GM12878 (cell line): ENCODE results near the gene SNX30. TPM values are rescaled to one million over a fixed set of nuclear protein-coding genes. Genes with fewer than 3 reads are reported as not detected.

Experiments used
- ATAC-seq: fragments of 200-7000 bp; cut with Tn5 transposase; 3 replicates; pipeline ENCODE4 v1.9.1; 2020; ENCODE audit warnings: mild to moderate bottlenecking, moderate library complexity
- BruUV-seq: library from RNA; stranded (reverse); fragments of 400-500 nt; replicated peaks from 2 replicates; lab custom pipeline; 2021; lab: Mats Ljungman, UMichigan
- CTCF ChIA-PET: fragments of 300-600 bp; sonication (Branson Sonifier 250); formaldehyde crosslinking; extraction: SDS; loops from one replicate; lab custom pipeline; 2021; ENCODE audit warnings: inconsistent platforms; lab: Yijun Ruan, JAX
- POLR2A ChIA-PET: fragments of 350-600 bp; formaldehyde crosslinking; extraction: SDS; loops from one replicate; lab custom pipeline; 2021; ENCODE audit warnings: inconsistent platforms; lab: Charles Lee
- RAD21 ChIA-PET: fragments of 300-600 bp; sonication (Branson Sonifier 250); formaldehyde crosslinking; loops from one replicate; lab custom pipeline; 2023; ENCODE audit warnings: antibody characterized with exemption; ENCODE audit not compliant: unreplicated experiment; lab: Charles Lee
- SMC1A ChIA-PET: fragments of 300-600 bp; sonication (Branson Sonifier 250); formaldehyde crosslinking; loops from one replicate; lab custom pipeline; 2023; ENCODE audit not compliant: unreplicated experiment, uncharacterized antibody; lab: Charles Lee
- DNase-seq: peaks from one replicate; pipeline ENCODE4 v3.0.0-alpha.2; 2011; ENCODE audit warnings: low read depth, low spot score
- FAIRE-seq: peaks from 3 replicates; lab custom pipeline; 2011; peaks lifted over from hg19 to GRCh38; lab: Jason Lieb, UNC
- H2AFZ ChIP-seq: 2 replicates; pipeline ENCODE4 v1.6.0; 2011; ENCODE audit warnings: low read depth, low read length, control low read depth; ENCODE audit not compliant: control insufficient read depth
- H3K27ac ChIP-seq: 2 replicates; pipeline ENCODE4 v1.5.1; 2011; ENCODE audit warnings: control low read depth; ENCODE audit not compliant: control insufficient read depth, insufficient read depth
- H3K27me3 ChIP-seq, 2 experiments: replicated peaks in 1 of 2; 2 replicates each; pipeline versions ENCODE4 v1.6.0 to v1.6.1; 2011; ENCODE audit warnings: low read length in 1 of 2; ENCODE audit not compliant: control insufficient read depth in 2 of 2, insufficient read depth in 2 of 2
- H3K36me3 ChIP-seq, 2 experiments: 2 replicates each; pipeline ENCODE4 v1.5.1; 2011; ENCODE audit warnings: low read length in 1 of 2; ENCODE audit not compliant: control insufficient read depth in 2 of 2, insufficient read depth in 2 of 2
- H3K4me1 ChIP-seq: 2 replicates; pipeline ENCODE4 v1.6.1; 2011; ENCODE audit warnings: mild to moderate bottlenecking, low read length, moderate library complexity, mixed read lengths; ENCODE audit not compliant: control insufficient read depth, insufficient read depth
- H3K4me2 ChIP-seq: 2 replicates; pipeline ENCODE4 v1.6.0; 2011; ENCODE audit warnings: control low read depth; ENCODE audit not compliant: control insufficient read depth, insufficient read depth
- H3K4me3 ChIP-seq: fragments of 200-600 bp; sonication (generic); 2 replicates; pipeline ENCODE4 v1.5.1; 2016
- H3K79me2 ChIP-seq: 2 replicates; pipeline ENCODE4 v1.6.0; 2011; ENCODE audit warnings: low read length; ENCODE audit not compliant: control insufficient read depth, insufficient read depth
- H3K9ac ChIP-seq: 2 replicates; pipeline ENCODE4 v1.8.0; 2011; ENCODE audit warnings: low read length, control low read depth, mixed read lengths; ENCODE audit not compliant: control insufficient read depth, insufficient read depth
- H3K9me3 ChIP-seq: replicated peaks from 3 replicates; pipeline ENCODE4 v1.5.1; 2011; ENCODE audit warnings: mild to moderate bottlenecking, low read length; ENCODE audit not compliant: control insufficient read depth, insufficient read depth
- H4K20me1 ChIP-seq: 2 replicates; pipeline ENCODE4 v1.6.0; 2011; ENCODE audit not compliant: control insufficient read depth, insufficient read depth
- BACH1 ChIP-seq: fragments of 450-650 bp; IDR thresholded peaks from 2 replicates; pipeline ENCODE4 v1.6.1; 2017; ENCODE audit warnings: mild to moderate bottlenecking, borderline replicate concordance
- BCL11A ChIP-seq: IDR thresholded peaks from 2 replicates; pipeline ENCODE4 v1.6.1; 2011; ENCODE audit warnings: low read depth, low read length
- BHLHE40 ChIP-seq, 2 experiments: fragments of 450-650 bp in 1 of 2; IDR thresholded peaks; 2 replicates each; pipeline ENCODE4 v1.6.1; 2011 to 2017; ENCODE audit warnings: low read depth in 2 of 2, borderline replicate concordance in 1 of 2, improper control_type of control experiment in 1 of 2, low read length in 1 of 2, mild to moderate bottlenecking in 1 of 2
- BRCA1 ChIP-seq: IDR thresholded peaks from 2 replicates; pipeline ENCODE4 v1.6.1; 2011; ENCODE audit warnings: low read depth, low read length, improper control_type of control experiment
- CEBPB ChIP-seq, 2 experiments: fragments of 150-350 bp in 1 of 2; IDR thresholded peaks; 2 replicates each; pipeline ENCODE4 v1.6.1; 2012 to 2014; ENCODE audit warnings: low read depth in 2 of 2, low read length in 2 of 2, borderline replicate concordance in 1 of 2, inconsistent platforms in 1 of 2
- CHD4 ChIP-seq: fragments of 200-600 bp; sonication (generic); IDR thresholded peaks from 2 replicates; pipeline ENCODE4 v1.6.1; 2016; ENCODE audit warnings: mild to moderate bottlenecking
- EGR1 ChIP-seq, 2 experiments: IDR thresholded peaks; 1 replicate in 1 of 2; 2 replicates in 1 of 2; pipeline ENCODE4 v1.6.1; 2011 to 2012; ENCODE audit warnings: low read depth in 2 of 2, low read length in 2 of 2, borderline replicate concordance in 1 of 2, mild to moderate bottlenecking in 1 of 2, moderate library complexity in 1 of 2
- ETV6 ChIP-seq, 2 experiments: fragments of 450-650 bp in 1 of 2; IDR thresholded peaks in 1 of 2; conservative IDR thresholded peaks in 1 of 2; 2 replicates each; pipeline ENCODE4 v1.6.1; 2014; ENCODE audit warnings: antibody characterized with exemption in 1 of 2, borderline replicate concordance in 1 of 2, low read depth in 1 of 2, mild to moderate bottlenecking in 1 of 2, moderate library complexity in 1 of 2
- FOS ChIP-seq: IDR thresholded peaks from 3 replicates; pipeline ENCODE4 v1.6.1; 2011; ENCODE audit warnings: borderline replicate concordance; ENCODE audit not compliant: insufficient read length; ENCODE audit errors: extremely low read depth
- GABPA ChIP-seq: IDR thresholded peaks from 2 replicates; pipeline ENCODE4 v1.6.1; 2014; ENCODE audit warnings: antibody characterized with exemption, low read depth, mild to moderate bottlenecking, inconsistent platforms
- HDAC6 ChIP-seq: fragments of 200-600 bp; sonication (generic); IDR thresholded peaks from one replicate; pipeline ENCODE4 v1.8.0; 2017; ENCODE audit warnings: antibody characterized with exemption; ENCODE audit not compliant: unreplicated experiment
- MEF2A ChIP-seq: IDR thresholded peaks from 2 replicates; pipeline ENCODE4 v1.6.1; 2011; ENCODE audit warnings: low read depth, mild to moderate bottlenecking, low read length, moderate library complexity; ENCODE audit not compliant: insufficient read depth
- RUNX3 ChIP-seq: IDR thresholded peaks from 2 replicates; pipeline ENCODE4 v1.6.1; 2012; ENCODE audit warnings: low read length, inconsistent platforms
- SIN3A ChIP-seq: IDR thresholded peaks from 2 replicates; pipeline ENCODE4 v1.6.1; 2012; ENCODE audit warnings: low read depth, low read length, improper control_type of control experiment
- SMC3 ChIP-seq: IDR thresholded peaks from 2 replicates; pipeline ENCODE4 v1.6.1; 2011; ENCODE audit warnings: low read length, improper control_type of control experiment, borderline replicate concordance
- SUPT20H ChIP-seq: IDR thresholded peaks from 2 replicates; pipeline ENCODE4 v1.6.1; 2011; ENCODE audit warnings: low read depth, mild to moderate bottlenecking, low read length, moderate library complexity, borderline replicate concordance; ENCODE audit not compliant: control insufficient read depth
- TCF3 ChIP-seq: IDR thresholded peaks from 2 replicates; pipeline ENCODE4 v1.6.1; 2012; ENCODE audit warnings: low read depth, mild to moderate bottlenecking, low read length, borderline replicate concordance; ENCODE audit not compliant: insufficient read depth
- WRNIP1 ChIP-seq: IDR thresholded peaks from 2 replicates; pipeline ENCODE4 v1.6.1; 2011; ENCODE audit warnings: low read depth, low read length, improper control_type of control experiment, borderline replicate concordance
- ZNF274 ChIP-seq: IDR thresholded peaks from one replicate; pipeline ENCODE4 v1.8.0; 2011; ENCODE audit not compliant: insufficient read length, insufficient read depth
- ZNF622 ChIP-seq: fragments of 450-650 bp; IDR thresholded peaks from 2 replicates; pipeline ENCODE4 v1.6.1; 2017; ENCODE audit warnings: mild to moderate bottlenecking, inconsistent platforms
- WGBS: methylation state at CpG from one replicate; pipeline ENCODE4 v1.1.6; 2016; ENCODE audit warnings: low lambda C conversion rate; ENCODE audit not compliant: insufficient replicate concordance, insufficient coverage; ENCODE audit errors: missing lambda C conversion rate; 5-methylcytosine and 5-hydroxymethylcytosine counted together
- in situ Hi-C: fragments of 300-500 bp; cut with MboI; formaldehyde crosslinking; loops from 9 replicates; pipeline ENCODE4 v1.14.3; 2018; ENCODE audit warnings: mixed read lengths
- intact Hi-C: fragments of 100-400 bp; cut with micrococcal nuclease; formaldehyde crosslinking; loops from one replicate; pipeline ENCODE4 v1.14.2; 2022; ENCODE audit not compliant: unreplicated experiment
- polyA plus RNA-seq, 11 experiments: library from polyadenylated mRNA; depleted of rRNA in 4 of 11; unstranded in 6 of 11; stranded (reverse) in 5 of 11; fragments of >200 nt; fragmentation: Nextera tagmentation in 4 of 11; fragmentation: Illumina TruSeq in 1 of 11; extraction: Ambion mirVana in 4 of 11; extraction: Trizol in 1 of 11; gene quantifications; 1 replicate in 1 of 11; 2 replicates in 10 of 11; pipeline versions ENCODE4 v1.2.1 to v1.2.3, GENCODE V29; 2011 to 2016; ENCODE audit warnings: inconsistent platforms in 2 of 11, missing spikeins in 2 of 11, low read depth in 1 of 11
- total RNA-seq, 4 experiments: library from RNA; depleted of rRNA in 3 of 4; stranded (reverse); fragments of >200 nt in 3 of 4; fragmentation: Illumina TruSeq in 1 of 4; extraction: Trizol in 1 of 4; gene quantifications; 2 replicates each; pipeline versions ENCODE4 v1.2.1 to v1.2.3, GENCODE V29; 2013 to 2021
- TF ChIP-seq, protein P1 (sequence below), 3 experiments: IDR thresholded peaks in 2 of 3; conservative IDR thresholded peaks in 1 of 3; 2 replicates each; pipeline ENCODE4 v1.5.1; 2011; ENCODE audit warnings: low read depth in 3 of 3, low read length in 3 of 3, mild to moderate bottlenecking in 3 of 3, control low read depth in 2 of 3, moderate library complexity in 2 of 3, inconsistent platforms in 1 of 3, mixed read lengths in 1 of 3; ENCODE audit not compliant: control insufficient read depth in 2 of 3, insufficient read depth in 1 of 3; ENCODE audit errors: extremely low read depth in 1 of 3

SNX30 gene
- total and polyA plus RNA-seq, 10 of the 15 experiments (the other 5 are each of a cell fraction or from before 2014, with no cell fraction given) = 0.53 to 4.0 (median 1.5) TPM

DNA sequence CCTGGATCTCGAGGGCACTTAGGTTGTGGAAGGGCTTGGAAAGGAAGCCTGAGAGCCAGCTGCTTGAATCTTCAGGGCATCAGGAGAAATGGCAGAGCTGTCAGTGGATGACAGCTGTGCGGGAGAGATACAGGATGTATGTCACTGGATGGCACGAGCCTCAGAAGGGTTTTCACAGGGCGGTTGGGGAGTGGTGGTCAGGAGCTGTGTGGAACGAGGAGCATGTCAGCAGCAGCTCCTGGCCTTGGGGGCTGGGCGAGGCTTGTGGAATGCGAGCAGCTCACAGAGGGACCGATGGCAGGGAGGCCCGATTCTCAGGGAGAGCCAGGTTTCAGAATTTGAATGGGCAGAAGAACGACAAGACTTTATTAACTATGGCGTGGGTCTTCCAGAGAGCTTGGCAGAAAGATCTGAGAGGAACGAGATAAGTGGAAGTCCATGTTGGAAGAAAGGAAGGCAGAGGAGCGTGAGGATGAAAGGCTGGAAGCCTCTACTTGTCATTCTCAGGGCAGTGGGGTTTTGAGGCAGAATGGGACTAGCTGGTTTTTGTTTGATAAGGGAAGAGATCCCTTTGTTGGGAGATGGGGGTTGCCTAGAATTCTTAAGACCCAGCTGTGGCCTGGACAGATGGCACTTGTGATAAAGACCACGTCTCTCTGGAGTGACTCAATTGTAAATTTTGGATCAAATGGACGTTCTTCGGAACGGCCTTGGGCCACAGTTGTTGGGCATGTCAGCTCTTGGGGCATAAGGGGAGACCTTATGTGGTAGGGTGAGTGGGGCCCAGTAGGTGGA is 60.3 kb downstream of the SNX30 start (continued):
- TF ChIP-seq HDAC6 (no peak), FOS (no peak), RUNX3 (no peak)

DNA sequence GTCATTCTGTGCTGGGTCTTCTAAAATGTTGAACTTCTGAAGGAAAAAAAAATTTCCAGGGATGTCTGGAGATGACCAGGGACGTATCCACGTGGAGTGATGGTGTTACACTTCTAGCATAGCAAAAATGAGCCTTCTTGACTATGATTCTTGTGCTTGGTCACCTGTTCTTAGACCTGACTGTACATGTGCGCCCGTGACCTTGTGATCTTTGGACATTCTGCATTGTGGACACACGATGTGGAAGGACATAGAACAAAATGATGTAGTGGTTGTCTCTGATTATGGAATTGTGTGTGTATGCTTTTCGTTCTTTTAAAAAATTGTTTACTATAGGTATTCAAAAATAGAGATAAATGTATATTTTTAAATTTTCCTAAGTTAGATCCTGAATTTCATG is 61.0 kb downstream of the SNX30 start:
- WGBS = 95% methylated on average over 6 of the region's 6 CpGs
- Histone ChIP-seq H3K4me3 (no peak overlapping the region), H3K79me2 (no peaks in the 10 kb centered on the region), H2AFZ (no peak overlapping the region), H3K4me1 (peaks cover 28% of the 10 kb centered on the region), H3K27me3 (peaks cover 0 to 3% of the 10 kb centered on the region in 2 experiments), H3K27ac (no peak overlapping the region), H3K4me2 (no peak overlapping the region), H3K36me3 (no peaks in the 10 kb centered on the region), H3K9ac (no peak overlapping the region), H3K9me3 (no peaks in the 10 kb centered on the region), H4K20me1 (no peaks in the 10 kb centered on the region)
- FAIRE-seq = no peak
- ChIA-PET SMC1A (interaction anchor here (0.9 kb wide), 1 partner anchor 8 kb away, joined by 4 read pairs; no protein-coding TSS in a partner anchor), POLR2A (no interaction called here), CTCF (interaction anchor here (1.0 to 3.9 kb wide), 4 partner anchors 8 to 368 kb away, joined by 3 to 12 read pairs (median 6); no protein-coding TSS in a partner anchor), RAD21 (no interaction called here)
- in situ Hi-C loops (loop anchor here (10.0 kb wide), 1 partner anchor 717 kb away; no protein-coding TSS in a partner anchor), intact Hi-C loops (loop anchor here (10.0 kb wide), 1 partner anchor 1047 kb away; no protein-coding TSS in a partner anchor)
- no TSS peak for BruUV-seq
- no peak for DNase-seq
- ATAC-seq = no peak
- TF ChIP-seq BRCA1 (no peak), SIN3A (no peak), SMC3 (no peak), ETV6 (conservative IDR thresholded peaks at IDR 0.05 in 1 of 2, IDR thresholded peaks at IDR 0.05 in 1 of 2; ENCODE audit: borderline replicate concordance in 1 of 2, low read depth in 1 of 2) (no peak), MEF2A (no peak), SUPT20H (no peak), GABPA (no peak), CHD4 (no peak), BHLHE40 (IDR thresholded peaks at IDR 0.05; ENCODE audit: borderline replicate concordance in 1 of 2, low read depth in 2 of 2, low read length in 1 of 2) (no peak), ZNF274 (no peak), WRNIP1 (no peak), TCF3 (no peak), BCL11A (no peak), ZNF622 (no peak), BACH1 (no peak), EGR1 (IDR thresholded peaks at IDR 0.05; ENCODE audit: borderline replicate concordance in 1 of 2, low read depth in 2 of 2, low read length in 2 of 2) (no peak), FOS (no peak), CEBPB (IDR thresholded peaks at IDR 0.05; ENCODE audit: borderline replicate concordance in 1 of 2, low read depth in 2 of 2, low read length in 2 of 2) (no peak)
- TF ChIP-seq, protein P1, sequence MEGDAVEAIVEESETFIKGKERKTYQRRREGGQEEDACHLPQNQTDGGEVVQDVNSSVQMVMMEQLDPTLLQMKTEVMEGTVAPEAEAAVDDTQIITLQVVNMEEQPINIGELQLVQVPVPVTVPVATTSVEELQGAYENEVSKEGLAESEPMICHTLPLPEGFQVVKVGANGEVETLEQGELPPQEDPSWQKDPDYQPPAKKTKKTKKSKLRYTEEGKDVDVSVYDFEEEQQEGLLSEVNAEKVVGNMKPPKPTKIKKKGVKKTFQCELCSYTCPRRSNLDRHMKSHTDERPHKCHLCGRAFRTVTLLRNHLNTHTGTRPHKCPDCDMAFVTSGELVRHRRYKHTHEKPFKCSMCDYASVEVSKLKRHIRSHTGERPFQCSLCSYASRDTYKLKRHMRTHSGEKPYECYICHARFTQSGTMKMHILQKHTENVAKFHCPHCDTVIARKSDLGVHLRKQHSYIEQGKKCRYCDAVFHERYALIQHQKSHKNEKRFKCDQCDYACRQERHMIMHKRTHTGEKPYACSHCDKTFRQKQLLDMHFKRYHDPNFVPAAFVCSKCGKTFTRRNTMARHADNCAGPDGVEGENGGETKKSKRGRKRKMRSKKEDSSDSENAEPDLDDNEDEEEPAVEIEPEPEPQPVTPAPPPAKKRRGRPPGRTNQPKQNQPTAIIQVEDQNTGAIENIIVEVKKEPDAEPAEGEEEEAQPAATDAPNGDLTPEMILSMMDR (IDR thresholded peaks at IDR 0.05 in 2 of 3, conservative IDR thresholded peaks at IDR 0.05 in 1 of 3; ENCODE audit: control insufficient read depth in 2 of 3, extremely low read depth in 1 of 3, insufficient read depth in 1 of 3, low read depth in 3 of 3, low read length in 3 of 3) = no peak
